ENCODE data around the gene IGFN1.

- no peak for TF ChIP-seq CTCF (IDR thresholded peaks at IDR 0.05)
- no peak for TF ChIP-seq POLR2A (IDR thresholded peaks at IDR 0.05)
Measured at GRCh38 chr1:201190005-201190404, 619 bp upstream of the IGFN1 start.

All from esophagus squamous epithelium (tissue), 4 donors.